Esophagus squamous epithelium (tissue), 5 donors: Measurements from ENCODE around the gene DIPK1C. TPM values are rescaled to one million over a fixed set of nuclear protein-coding genes. Genes with fewer than 3 reads are reported as not detected.

Experiments used
- DNase-seq: peaks from one replicate; lab custom pipeline; 2025; lab: John Stamatoyannopoulos, UW
- H3K27ac ChIP-seq, 4 donors: fragments of 200-600 bp; sonication (generic); one replicate each; pipeline ENCODE4 v1.5.1; 2016 to 2019; ENCODE audit warnings: mild to moderate bottlenecking in 1 of 4
- H3K27me3 ChIP-seq, 4 donors: fragments of 200-600 bp; sonication (generic); 1 replicate in 3 of 4; 2 replicates in 1 of 4; pipeline versions ENCODE4 v1.5.1 to v1.6.0; 2017 to 2021; ENCODE audit warnings: antibody characterized with exemption in 1 of 4
- H3K36me3 ChIP-seq, 3 donors: fragments of 200-600 bp; sonication (generic); one replicate each; pipeline ENCODE4 v1.5.1; 2016 to 2019
- H3K4me1 ChIP-seq, 3 donors: fragments of 200-600 bp; sonication (generic); one replicate each; pipeline ENCODE4 v1.5.1; 2017 to 2019
- H3K4me3 ChIP-seq, 4 donors: fragments of 200-600 bp; sonication (generic); 1 replicate in 3 of 4; 2 replicates in 1 of 4; pipeline ENCODE4 v1.5.1; 2016 to 2019; ENCODE audit warnings: mild to moderate bottlenecking in 2 of 4, moderate library complexity in 1 of 4
- H3K9me3 ChIP-seq, 3 donors: fragments of 200-600 bp; sonication (generic); one replicate each; pipeline ENCODE4 v1.5.1; 2016 to 2019
- POLR2A ChIP-seq, 4 donors: fragments of 450-650 bp; IDR thresholded peaks; one replicate each; pipeline ENCODE4 v1.6.1; 2017; ENCODE audit warnings: antibody characterized with exemption in 4 of 4, mild to moderate bottlenecking in 4 of 4, moderate library complexity in 3 of 4
- WGBS, 2 donors: methylation state at CpG; one replicate each; pipeline ENCODE4 v1.1.5; 2018; 5-methylcytosine and 5-hydroxymethylcytosine counted together
- intact Hi-C: fragments of 100-400 bp; cut with DNase I; formaldehyde crosslinking; loops from one replicate; pipeline ENCODE4 v1.15.0; 2022
- total RNA-seq, 4 donors: library from RNA; depleted of rRNA; stranded (reverse); fragments of >200 nt; gene quantifications; one replicate each; pipeline ENCODE4 v1.1.0, GENCODE V29; 2016
- TF ChIP-seq, protein P1 (sequence below), 6 experiments: fragments of 450-650 bp in 4 of 6; fragments of 200-600 bp in 2 of 6; sonication (generic) in 2 of 6; IDR thresholded peaks; one replicate each; pipeline ENCODE4 v1.5.1; 2016 to 2019; ENCODE audit warnings: antibody characterized with exemption in 6 of 6, mild to moderate bottlenecking in 4 of 6, moderate library complexity in 4 of 6
- donor health status: DM: yes; HTN: yes; CAD: no.

The DIPK1C gene
- total RNA-seq, 4 donors from 2014 or later, result not detected

DNA sequence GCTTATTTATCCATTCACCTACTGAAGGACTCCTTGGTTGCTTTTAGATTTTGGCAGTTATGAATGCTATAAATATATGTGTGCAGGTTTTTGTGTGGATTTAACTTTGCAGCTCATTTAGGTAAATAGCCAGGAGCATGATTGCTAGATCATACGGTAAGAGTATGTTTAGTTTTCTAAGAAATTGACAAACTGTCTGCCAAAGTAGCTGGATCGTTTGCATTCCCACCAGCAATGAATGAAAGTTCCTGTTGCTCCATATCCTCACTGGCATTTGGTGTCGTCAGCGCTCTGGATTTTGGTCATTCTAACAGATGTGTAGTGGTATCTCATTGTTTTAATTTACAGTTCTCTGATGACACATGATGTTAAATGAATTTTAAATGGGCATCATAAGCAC lies 8.7 kb upstream of the DIPK1C start:
- Histone ChIP-seq H3K4me1 (peaks cover 0 to 14% (median 9%) of the 10 kb centered on the region in 3 donors), H3K9me3 (no peaks in the 10 kb centered on the region), H3K4me3 (no peak overlapping the region), H3K27me3 (peaks cover 0 to 18% (median 0%) of the 10 kb centered on the region in 4 donors), H3K27ac (no peak overlapping the region), H3K36me3 (no peaks in the 10 kb centered on the region)
- TF ChIP-seq POLR2A (IDR thresholded peaks at IDR 0.05), result no peak
- TF ChIP-seq, protein P1, sequence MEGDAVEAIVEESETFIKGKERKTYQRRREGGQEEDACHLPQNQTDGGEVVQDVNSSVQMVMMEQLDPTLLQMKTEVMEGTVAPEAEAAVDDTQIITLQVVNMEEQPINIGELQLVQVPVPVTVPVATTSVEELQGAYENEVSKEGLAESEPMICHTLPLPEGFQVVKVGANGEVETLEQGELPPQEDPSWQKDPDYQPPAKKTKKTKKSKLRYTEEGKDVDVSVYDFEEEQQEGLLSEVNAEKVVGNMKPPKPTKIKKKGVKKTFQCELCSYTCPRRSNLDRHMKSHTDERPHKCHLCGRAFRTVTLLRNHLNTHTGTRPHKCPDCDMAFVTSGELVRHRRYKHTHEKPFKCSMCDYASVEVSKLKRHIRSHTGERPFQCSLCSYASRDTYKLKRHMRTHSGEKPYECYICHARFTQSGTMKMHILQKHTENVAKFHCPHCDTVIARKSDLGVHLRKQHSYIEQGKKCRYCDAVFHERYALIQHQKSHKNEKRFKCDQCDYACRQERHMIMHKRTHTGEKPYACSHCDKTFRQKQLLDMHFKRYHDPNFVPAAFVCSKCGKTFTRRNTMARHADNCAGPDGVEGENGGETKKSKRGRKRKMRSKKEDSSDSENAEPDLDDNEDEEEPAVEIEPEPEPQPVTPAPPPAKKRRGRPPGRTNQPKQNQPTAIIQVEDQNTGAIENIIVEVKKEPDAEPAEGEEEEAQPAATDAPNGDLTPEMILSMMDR (IDR thresholded peaks at IDR 0.05), result no peak
- WGBS, 2 donors, result 43 to 73% methylated on average over 4 of the region's 4 CpGs
- DNase-seq, result no peak
- intact Hi-C loops, result no loop called here

GRCh38 chr18:74463983-74464382 lies 6.9 kb upstream of the DIPK1C start:
- Histone ChIP-seq H3K27me3 (peaks cover 0 to 36% (median 0%) of the 10 kb centered on the region in 4 donors), H3K9me3 (no peaks in the 10 kb centered on the region), H3K27ac (no peak overlapping the region), H3K4me1 (peaks cover 0 to 12% (median 8%) of the 10 kb centered on the region in 3 donors), H3K4me3 (no peak overlapping the region), H3K36me3 (no peaks in the 10 kb centered on the region)
- intact Hi-C loops, result no loop called here
- WGBS, 2 donors, result 100% methylated on average over 1 of the region's 1 CpG; no CpG with 5 or more reads in 1 of the 2 donors
- TF ChIP-seq, protein P1 (IDR thresholded peaks at IDR 0.05), result no peak
- TF ChIP-seq POLR2A (IDR thresholded peaks at IDR 0.05), result no peak
- no peak for DNase-seq

DNA sequence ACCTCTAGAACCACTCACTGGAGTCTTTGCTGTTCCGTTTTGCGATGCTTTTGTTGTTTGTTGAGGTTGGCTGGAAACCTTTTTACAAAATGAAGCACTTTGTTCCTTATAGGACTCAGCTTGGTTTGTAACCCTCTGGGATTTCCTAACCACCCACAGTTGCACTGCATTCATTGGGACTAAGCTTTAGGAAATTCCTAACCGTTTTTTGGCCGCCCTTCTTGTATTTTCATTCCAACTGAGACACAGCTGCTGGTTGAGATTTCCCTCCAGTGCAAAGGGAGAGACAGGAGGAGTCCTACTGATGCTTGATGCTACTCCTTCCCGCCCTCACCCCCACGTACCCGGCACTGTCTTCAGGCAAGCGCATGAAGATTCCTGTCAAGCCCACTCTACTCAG lies 6.1 kb upstream of the DIPK1C start:
- WGBS, 2 donors, result 67 to 78% methylated on average over 5 to 8 of the region's 8 CpGs
- no peaks in the 10 kb centered on the region for H3K9me3 ChIP-seq
- H3K27me3 ChIP-seq, result peaks cover 0 to 44% (median 0%) of the 10 kb centered on the region in 4 donors
- H3K4me3 ChIP-seq, result no peak overlapping the region
- H3K36me3 ChIP-seq, result no peaks in the 10 kb centered on the region
- TF ChIP-seq POLR2A (IDR thresholded peaks at IDR 0.05), result no peak
- TF ChIP-seq, protein P1 (IDR thresholded peaks at IDR 0.05), result no peak
- intact Hi-C loops, result no loop called here
- DNase-seq, result no peak
- H3K4me1 ChIP-seq, result peaks cover 0 to 5% (median 1%) of the 10 kb centered on the region in 3 donors
- H3K27ac ChIP-seq, result no peak overlapping the region

- TF ChIP-seq, protein P1 (IDR thresholded peaks at IDR 0.05), result no peak
- no peak for TF ChIP-seq POLR2A (IDR thresholded peaks at IDR 0.05)
- H3K4me1 ChIP-seq, result peaks cover 9 to 24% (median 15%) of the 10 kb centered on the region in 3 donors
- no peak overlapping the region for H3K4me3 ChIP-seq
- H3K36me3 ChIP-seq, result no peaks in the 10 kb centered on the region
- WGBS, 2 donors, result 89 to 93% methylated on average over 5 to 7 of the region's 7 CpGs
- no peak for DNase-seq
- peaks cover 7 to 68% (median 8%) of the 10 kb centered on the region in 4 donors for H3K27me3 ChIP-seq
- H3K9me3 ChIP-seq, result no peaks in the 10 kb centered on the region
- H3K27ac ChIP-seq, result no peak overlapping the region
- intact Hi-C loops, result no loop called here
Measured at GRCh38 chr18:74460825-74461224, 3.7 kb upstream of the DIPK1C start.

GRCh38 chr18:74459889-74460288 lies 2.8 kb upstream of the DIPK1C start:
- Histone ChIP-seq H3K4me3 (no peak overlapping the region), H3K9me3 (no peaks in the 10 kb centered on the region), H3K27ac (no peak overlapping the region), H3K4me1 (peaks cover 9 to 24% (median 15%) of the 10 kb centered on the region in 3 donors), H3K27me3 (peaks cover 7 to 77% (median 9%) of the 10 kb centered on the region in 4 donors), H3K36me3 (no peaks in the 10 kb centered on the region)
- TF ChIP-seq, protein P1 (IDR thresholded peaks at IDR 0.05), result peak in 1 of 6 experiments; percentile 20
- no peak for TF ChIP-seq POLR2A (IDR thresholded peaks at IDR 0.05)
- intact Hi-C loops, result no loop called here
- DNase-seq, result no peak
- WGBS, 2 donors, result 62 to 80% methylated on average over 5 to 7 of the region's 7 CpGs
